ENCODE data around the gene ARID1B.

The ARID1B gene

GRCh38 chr6:156760377-156760776 is 16.8 kb upstream of the ARID1B start:
- Histone ChIP-seq H3K4me1 (ENCODE audit: insufficient read depth, low read length) (no peaks in the 10 kb centered on the region), H3K36me3 (ENCODE audit: insufficient read depth, low read length) (no peaks in the 10 kb centered on the region), H3K27me3 (ENCODE audit: insufficient read depth, low read length) (no peaks in the 10 kb centered on the region), H3K9me3 (ENCODE audit: low read length) (no peaks in the 10 kb centered on the region), H3K4me3 (ENCODE audit: low read length) (no peak overlapping the region), H2AFZ (ENCODE audit: low read depth, low read length) (no peak overlapping the region)

GRCh38 chr6:156762547-156762946 is 14.6 kb upstream of the ARID1B start:
- Histone ChIP-seq H3K4me1 (ENCODE audit: insufficient read depth, low read length) (no peaks in the 10 kb centered on the region), H3K36me3 (ENCODE audit: insufficient read depth, low read length) (no peaks in the 10 kb centered on the region), H2AFZ (ENCODE audit: low read depth, low read length) (no peak overlapping the region), H3K27me3 (ENCODE audit: insufficient read depth, low read length) (no peaks in the 10 kb centered on the region), H3K9me3 (ENCODE audit: low read length) (no peaks in the 10 kb centered on the region), H3K4me3 (ENCODE audit: low read length) (no peak overlapping the region)

- no peaks in the 10 kb centered on the region for H3K36me3 ChIP-seq (ENCODE audit: insufficient read depth, low read length)
Observed at GRCh38 chr6:156765117-156765516, 12.1 kb upstream of the ARID1B start.

GRCh38 chr6:156767603-156768467 is 9.3 kb upstream of the ARID1B start:
- Histone ChIP-seq H3K9me3 (ENCODE audit: low read length) (no peaks in the 10 kb centered on the region), H3K4me3 (ENCODE audit: low read length) (no peak overlapping the region), H3K4me1 (ENCODE audit: insufficient read depth, low read length) (no peaks in the 10 kb centered on the region), H3K27me3 (ENCODE audit: insufficient read depth, low read length) (no peaks in the 10 kb centered on the region), H3K36me3 (ENCODE audit: insufficient read depth, low read length) (no peaks in the 10 kb centered on the region), H2AFZ (ENCODE audit: low read depth, low read length) (no peak overlapping the region)

More at GRCh38 chr6:156765117-156765516, 12.1 kb upstream of the ARID1B start:
- Histone ChIP-seq H3K4me3 (ENCODE audit: low read length) (no peak overlapping the region), H2AFZ (ENCODE audit: low read depth, low read length) (no peak overlapping the region), H3K4me1 (ENCODE audit: insufficient read depth, low read length) (no peaks in the 10 kb centered on the region), H3K27me3 (ENCODE audit: insufficient read depth, low read length) (no peaks in the 10 kb centered on the region), H3K9me3 (ENCODE audit: low read length) (no peaks in the 10 kb centered on the region)

GRCh38 chr6:156771047-156771446 is 6.1 kb upstream of the ARID1B start:
- Histone ChIP-seq H3K27me3 (ENCODE audit: insufficient read depth, low read length) (no peaks in the 10 kb centered on the region), H3K4me3 (ENCODE audit: low read length) (no peak overlapping the region), H2AFZ (ENCODE audit: low read depth, low read length) (no peak overlapping the region), H3K4me1 (ENCODE audit: insufficient read depth, low read length) (peaks cover 18% of the 10 kb centered on the region), H3K36me3 (ENCODE audit: insufficient read depth, low read length) (no peaks in the 10 kb centered on the region), H3K9me3 (ENCODE audit: low read length) (no peaks in the 10 kb centered on the region)

- H3K4me3 ChIP-seq (ENCODE audit: low read length), result no peak overlapping the region
- peaks cover 23% of the 10 kb centered on the region for H3K4me1 ChIP-seq (ENCODE audit: insufficient read depth, low read length)
- H2AFZ ChIP-seq (ENCODE audit: low read depth, low read length), result no peak overlapping the region
- H3K36me3 ChIP-seq (ENCODE audit: insufficient read depth, low read length), result no peaks in the 10 kb centered on the region
- no peaks in the 10 kb centered on the region for H3K27me3 ChIP-seq (ENCODE audit: insufficient read depth, low read length)
- no peaks in the 10 kb centered on the region for H3K9me3 ChIP-seq (ENCODE audit: low read length)
Observed at GRCh38 chr6:156771761-156772160, 5.4 kb upstream of the ARID1B start.

- Histone ChIP-seq H3K4me1 (ENCODE audit: insufficient read depth, low read length) (peaks cover 23% of the 10 kb centered on the region), H2AFZ (ENCODE audit: low read depth, low read length) (no peak overlapping the region), H3K36me3 (ENCODE audit: insufficient read depth, low read length) (no peaks in the 10 kb centered on the region), H3K4me3 (ENCODE audit: low read length) (no peak overlapping the region), H3K27me3 (ENCODE audit: insufficient read depth, low read length) (no peaks in the 10 kb centered on the region), H3K9me3 (ENCODE audit: low read length) (no peaks in the 10 kb centered on the region)
Observed at GRCh38 chr6:156773476-156773875, 3.7 kb upstream of the ARID1B start.

- no peaks in the 10 kb centered on the region for H3K36me3 ChIP-seq (ENCODE audit: insufficient read depth, low read length)
- no peaks in the 10 kb centered on the region for H3K9me3 ChIP-seq (ENCODE audit: low read length)
- H3K27me3 ChIP-seq (ENCODE audit: insufficient read depth, low read length), result no peaks in the 10 kb centered on the region
- H3K4me1 ChIP-seq (ENCODE audit: insufficient read depth, low read length), result peaks cover 23% of the 10 kb centered on the region
- no peak overlapping the region for H2AFZ ChIP-seq (ENCODE audit: low read depth, low read length)
- H3K4me3 ChIP-seq (ENCODE audit: low read length), result no peak overlapping the region
Observed at GRCh38 chr6:156773935-156774852, 3.0 kb upstream of the ARID1B start.

GRCh38 chr6:156774863-156775405 is 2.2 kb upstream of the ARID1B start:
- H3K4me3 ChIP-seq (ENCODE audit: low read length), result no peak overlapping the region

GRCh38 chr6:156775717-156776116 is 1.5 kb upstream of the ARID1B start:
- no peak overlapping the region for H2AFZ ChIP-seq (ENCODE audit: low read depth, low read length)
- H3K9me3 ChIP-seq (ENCODE audit: low read length), result no peaks in the 10 kb centered on the region
- H3K36me3 ChIP-seq (ENCODE audit: insufficient read depth, low read length), result no peaks in the 10 kb centered on the region
- H3K27me3 ChIP-seq (ENCODE audit: insufficient read depth, low read length), result no peaks in the 10 kb centered on the region
- peaks cover 23% of the 10 kb centered on the region for H3K4me1 ChIP-seq (ENCODE audit: insufficient read depth, low read length)
- H3K4me3 ChIP-seq (ENCODE audit: low read length), result no peak overlapping the region

More at GRCh38 chr6:156774863-156775405, 2.2 kb upstream of the ARID1B start:
- Histone ChIP-seq H2AFZ (ENCODE audit: low read depth, low read length) (no peak overlapping the region), H3K36me3 (ENCODE audit: insufficient read depth, low read length) (no peaks in the 10 kb centered on the region), H3K4me1 (ENCODE audit: insufficient read depth, low read length) (peaks cover 23% of the 10 kb centered on the region), H3K9me3 (ENCODE audit: low read length) (no peaks in the 10 kb centered on the region), H3K27me3 (ENCODE audit: insufficient read depth, low read length) (no peaks in the 10 kb centered on the region)

- Histone ChIP-seq H3K4me1 (ENCODE audit: insufficient read depth, low read length) (peaks cover 30% of the 10 kb centered on the region), H3K36me3 (ENCODE audit: insufficient read depth, low read length) (no peaks in the 10 kb centered on the region), H3K4me3 (ENCODE audit: low read length) (peak overlapping the region; percentile 54), H3K27me3 (ENCODE audit: insufficient read depth, low read length) (no peaks in the 10 kb centered on the region), H3K9me3 (ENCODE audit: low read length) (no peaks in the 10 kb centered on the region), H2AFZ (ENCODE audit: low read depth, low read length) (no peak overlapping the region)
Observed at GRCh38 chr6:156776470-156776839, 723 bp upstream of the ARID1B start.

GRCh38 chr6:156777577-156778453 is 637 bp downstream of the ARID1B start:
- Histone ChIP-seq H3K36me3 (ENCODE audit: insufficient read depth, low read length) (no peaks in the 10 kb centered on the region), H3K4me1 (ENCODE audit: insufficient read depth, low read length) (peaks cover 43% of the 10 kb centered on the region), H3K4me3 (ENCODE audit: low read length) (peak overlapping the region; percentile 93), H3K27me3 (ENCODE audit: insufficient read depth, low read length) (no peaks in the 10 kb centered on the region), H3K9me3 (ENCODE audit: low read length) (no peaks in the 10 kb centered on the region), H2AFZ (ENCODE audit: low read depth, low read length) (peak overlapping the region; percentile 47)
